COLO668 (cell line): ENCODE data around the gene GPR12.

Experiments
- DNase-seq: peaks from one replicate; lab custom pipeline; 2025; ENCODE audit not compliant: unreplicated experiment; lab: John Stamatoyannopoulos, UW

Gene GPR12

DNA sequence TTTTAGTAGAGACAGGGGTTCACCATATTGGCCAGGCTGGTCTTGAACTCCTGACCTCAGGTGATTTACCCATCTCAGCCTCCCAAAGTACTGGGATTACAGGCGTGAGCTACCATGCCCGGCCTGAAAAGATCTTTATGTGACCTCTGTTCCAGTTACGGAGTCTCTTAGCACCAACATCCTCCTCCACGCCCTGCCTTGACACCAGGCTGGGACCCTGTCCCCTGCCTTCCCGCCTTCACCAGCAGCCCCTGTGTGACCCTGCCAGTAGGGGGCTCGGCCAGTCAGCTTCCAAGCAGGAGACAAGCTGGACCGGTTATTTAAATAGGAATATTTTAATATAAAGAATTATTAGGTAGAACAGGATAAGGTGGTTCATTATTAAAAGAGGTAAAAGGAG is 54.2 kb downstream of the GPR12 start:
- no peak for DNase-seq

DNA sequence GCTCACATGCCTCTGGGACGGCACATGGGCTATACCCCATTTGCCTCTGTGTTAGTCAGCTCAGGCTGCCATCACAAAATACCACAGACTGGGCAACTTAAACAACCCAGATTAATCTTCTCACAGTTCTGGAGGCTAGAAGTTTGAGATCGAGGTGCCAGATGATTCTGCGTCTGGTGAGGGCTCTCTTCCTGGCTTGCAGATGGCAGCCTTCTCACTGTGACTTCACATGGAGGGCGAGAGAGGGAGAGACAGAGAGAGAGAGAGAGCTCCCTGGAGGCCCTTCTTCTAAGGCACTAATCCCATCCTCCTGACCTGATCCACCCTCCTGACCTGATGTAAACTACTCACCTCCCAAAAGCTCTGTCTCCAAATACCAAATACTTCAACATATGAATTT is 55.0 kb downstream of the GPR12 start:
- no peak for DNase-seq
